ENCODE measurements around the gene CWC15.

The CWC15 gene

DNA sequence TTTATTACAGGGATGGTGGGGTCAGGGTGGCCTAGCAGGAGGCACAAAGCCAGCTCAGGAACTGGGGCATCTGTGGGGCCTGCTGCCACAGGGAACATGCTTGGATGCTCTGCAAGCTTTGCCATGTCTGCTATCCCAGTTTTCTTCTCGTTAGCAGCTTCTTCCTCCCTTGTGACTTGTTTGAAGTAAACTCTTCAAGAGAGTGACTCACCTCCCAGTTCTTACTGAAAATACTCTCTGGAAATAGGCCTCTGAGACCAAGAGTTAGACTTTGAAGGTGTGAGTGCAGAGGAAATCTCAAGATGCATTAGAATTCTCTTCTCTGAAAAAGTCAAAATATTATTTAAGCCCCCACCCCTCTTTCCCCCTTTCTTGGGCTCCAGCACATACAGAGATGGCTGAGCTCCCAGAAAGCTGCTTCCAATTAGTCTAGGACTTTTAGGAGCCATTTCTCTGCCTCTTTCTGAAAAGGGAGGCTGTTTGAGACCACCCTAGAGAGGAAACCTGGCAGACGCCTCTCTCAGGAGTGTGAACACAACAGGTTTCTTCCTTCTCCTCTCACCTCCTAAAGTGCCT lies 15.1 kb downstream of the CWC15 start:
- Histone ChIP-seq H3K4me1 (ENCODE audit: control insufficient read depth, insufficient read depth, low read length, poor library complexity, severe bottlenecking) (no peaks in the 10 kb centered on the region), H3K36me3 (ENCODE audit: control insufficient read depth, insufficient read depth, low read length) (peaks cover 29% of the 10 kb centered on the region), H3K4me3 (ENCODE audit: insufficient read depth, low read depth, low read length, poor library complexity, severe bottlenecking) (no peak overlapping the region), H3K27ac (ENCODE audit: insufficient read depth, low read length, poor library complexity, severe bottlenecking) (no peak overlapping the region), H3K27me3 (replicated peaks; ENCODE audit: control insufficient read depth, insufficient read depth, low read length, poor library complexity, severe bottlenecking) (no peaks in the 10 kb centered on the region), H3K9me3 (ENCODE audit: control insufficient read depth, low read length) (no peaks in the 10 kb centered on the region)
- no peak for DNase-seq

DNA sequence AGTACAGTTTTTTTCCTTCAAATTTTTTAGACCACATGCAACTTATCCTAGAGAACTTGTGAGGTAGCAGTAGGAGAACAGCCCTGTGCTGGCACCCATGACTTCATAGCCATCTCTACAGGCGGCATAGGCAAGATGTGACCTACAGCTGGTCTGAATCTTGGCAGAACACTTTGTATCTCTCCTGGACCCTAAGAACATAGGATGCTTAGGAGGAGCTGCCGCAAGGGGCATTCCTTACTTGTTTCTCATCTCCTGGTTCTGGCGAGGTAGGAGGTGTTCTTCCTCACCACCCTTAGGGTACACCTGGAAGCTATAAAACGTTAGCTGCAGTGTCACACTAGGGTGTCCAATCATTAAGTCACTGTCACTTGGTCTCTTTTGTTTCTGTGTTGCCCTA lies 16.4 kb downstream of the CWC15 start:
- no peak overlapping the region for H3K4me3 ChIP-seq (ENCODE audit: insufficient read depth, low read depth, low read length, poor library complexity, severe bottlenecking)
- H3K27ac ChIP-seq (ENCODE audit: insufficient read depth, low read length, poor library complexity, severe bottlenecking) = no peak overlapping the region
- no peaks in the 10 kb centered on the region for H3K9me3 ChIP-seq (ENCODE audit: control insufficient read depth, low read length)
- H3K4me1 ChIP-seq (ENCODE audit: control insufficient read depth, insufficient read depth, low read length, poor library complexity, severe bottlenecking) = no peaks in the 10 kb centered on the region
- H3K27me3 ChIP-seq (replicated peaks; ENCODE audit: control insufficient read depth, insufficient read depth, low read length, poor library complexity, severe bottlenecking) = no peaks in the 10 kb centered on the region
- no peak for DNase-seq
- H3K36me3 ChIP-seq (ENCODE audit: control insufficient read depth, insufficient read depth, low read length) = peaks cover 17% of the 10 kb centered on the region

DNA sequence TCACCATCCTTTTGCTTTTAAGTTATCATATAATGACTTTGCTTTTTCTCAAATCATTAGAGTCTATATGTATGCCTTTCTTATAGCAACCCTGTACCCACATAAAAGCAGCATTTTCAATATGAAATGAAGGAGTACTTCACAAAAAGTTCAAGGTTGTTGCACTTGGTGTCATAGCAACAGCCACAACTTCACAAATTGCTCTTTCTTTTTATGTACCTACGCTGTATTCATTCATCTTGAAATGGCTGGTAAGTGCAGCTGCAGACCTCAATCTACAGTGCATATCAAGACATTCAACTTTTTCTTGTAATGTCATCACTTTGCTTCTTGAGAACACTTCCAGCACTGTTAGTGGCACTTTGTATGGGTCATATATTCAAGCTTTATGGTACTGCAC lies 18.6 kb downstream of the CWC15 start:
- Histone ChIP-seq H3K27ac (ENCODE audit: insufficient read depth, low read length, poor library complexity, severe bottlenecking) (no peak overlapping the region), H3K4me3 (ENCODE audit: insufficient read depth, low read depth, low read length, poor library complexity, severe bottlenecking) (no peak overlapping the region), H3K36me3 (ENCODE audit: control insufficient read depth, insufficient read depth, low read length) (no peaks in the 10 kb centered on the region), H3K27me3 (replicated peaks; ENCODE audit: control insufficient read depth, insufficient read depth, low read length, poor library complexity, severe bottlenecking) (no peaks in the 10 kb centered on the region), H3K9me3 (ENCODE audit: control insufficient read depth, low read length) (no peaks in the 10 kb centered on the region), H3K4me1 (ENCODE audit: control insufficient read depth, insufficient read depth, low read length, poor library complexity, severe bottlenecking) (no peaks in the 10 kb centered on the region)
- no peak for DNase-seq

DNA sequence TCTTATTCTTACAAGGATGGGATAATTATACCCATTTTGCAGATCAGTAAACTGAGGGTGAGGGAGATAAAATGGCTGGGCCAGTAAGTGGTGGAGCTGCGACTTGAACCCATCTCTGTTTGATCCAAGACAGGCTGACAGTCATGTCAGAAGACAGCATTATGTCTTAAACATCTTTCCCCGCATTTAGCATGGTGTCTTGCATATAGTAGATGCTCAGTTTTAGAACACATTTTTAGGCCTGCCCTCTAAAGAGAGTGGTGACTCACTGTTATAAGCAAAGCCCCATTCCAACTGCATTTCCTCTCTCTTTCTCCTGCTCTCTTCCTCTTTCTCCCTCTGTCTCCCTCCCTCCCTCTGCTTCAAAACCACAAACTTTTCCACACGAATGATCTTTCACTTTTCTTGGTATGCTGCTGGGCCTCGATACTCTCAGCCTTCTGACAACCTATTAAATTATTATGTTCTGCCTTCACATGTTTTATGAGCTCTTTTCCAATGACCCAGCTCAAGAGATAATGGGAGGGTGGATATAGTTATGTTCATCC lies 25.2 kb downstream of the CWC15 start:
- Histone ChIP-seq H3K27me3 (replicated peaks; ENCODE audit: control insufficient read depth, insufficient read depth, low read length, poor library complexity, severe bottlenecking) (no peaks in the 10 kb centered on the region), H3K4me1 (ENCODE audit: control insufficient read depth, insufficient read depth, low read length, poor library complexity, severe bottlenecking) (no peaks in the 10 kb centered on the region), H3K4me3 (ENCODE audit: insufficient read depth, low read depth, low read length, poor library complexity, severe bottlenecking) (no peak overlapping the region), H3K27ac (ENCODE audit: insufficient read depth, low read length, poor library complexity, severe bottlenecking) (no peak overlapping the region), H3K36me3 (ENCODE audit: control insufficient read depth, insufficient read depth, low read length) (no peaks in the 10 kb centered on the region), H3K9me3 (ENCODE audit: control insufficient read depth, low read length) (no peaks in the 10 kb centered on the region)
- no peak for DNase-seq

DNA sequence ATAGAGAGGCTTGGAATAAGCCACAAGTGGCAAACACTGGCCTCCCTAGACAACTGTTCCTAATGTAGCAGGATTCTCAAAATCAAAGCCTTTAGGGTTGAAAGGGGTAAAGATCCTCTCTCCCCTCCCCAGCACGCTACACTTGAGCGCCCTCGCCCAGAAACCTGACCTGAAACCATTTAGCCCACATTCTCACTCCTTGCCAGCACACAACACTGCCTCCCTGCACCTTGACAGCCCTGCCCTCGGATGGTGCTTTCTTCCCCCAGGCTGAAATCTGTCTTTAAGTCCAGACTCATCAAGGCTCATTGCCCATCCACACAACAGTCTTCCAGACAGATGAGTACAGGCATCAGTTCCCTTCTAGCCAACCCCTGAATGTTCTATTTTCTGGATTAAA lies 26.5 kb downstream of the CWC15 start:
- Histone ChIP-seq H3K4me3 (ENCODE audit: insufficient read depth, low read depth, low read length, poor library complexity, severe bottlenecking) (no peak overlapping the region), H3K27ac (ENCODE audit: insufficient read depth, low read length, poor library complexity, severe bottlenecking) (no peak overlapping the region), H3K4me1 (ENCODE audit: control insufficient read depth, insufficient read depth, low read length, poor library complexity, severe bottlenecking) (no peaks in the 10 kb centered on the region), H3K36me3 (ENCODE audit: control insufficient read depth, insufficient read depth, low read length) (no peaks in the 10 kb centered on the region), H3K9me3 (ENCODE audit: control insufficient read depth, low read length) (no peaks in the 10 kb centered on the region), H3K27me3 (replicated peaks; ENCODE audit: control insufficient read depth, insufficient read depth, low read length, poor library complexity, severe bottlenecking) (no peaks in the 10 kb centered on the region)
- no peak for DNase-seq

DNA sequence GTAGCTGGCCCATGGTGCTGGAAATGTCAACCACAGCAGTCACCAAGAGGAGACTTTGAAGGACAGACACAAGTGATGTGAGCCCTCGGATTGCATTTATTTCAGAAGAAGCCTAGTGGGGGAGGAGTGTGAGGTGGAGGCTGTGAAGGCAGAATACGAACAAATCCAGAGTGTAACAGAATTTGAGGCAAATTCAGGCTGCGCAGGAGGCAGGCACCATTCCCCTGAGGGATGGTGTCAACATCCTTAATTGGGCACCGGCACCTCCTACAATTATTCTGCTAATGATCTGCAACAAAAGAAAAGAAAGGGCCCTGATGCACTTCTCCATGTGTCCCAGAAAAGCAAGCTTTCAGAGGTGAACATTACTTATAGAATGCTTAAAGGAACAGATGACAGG lies 32.2 kb downstream of the CWC15 start:
- H3K9me3 ChIP-seq (ENCODE audit: control insufficient read depth, low read length) = no peaks in the 10 kb centered on the region

DNA sequence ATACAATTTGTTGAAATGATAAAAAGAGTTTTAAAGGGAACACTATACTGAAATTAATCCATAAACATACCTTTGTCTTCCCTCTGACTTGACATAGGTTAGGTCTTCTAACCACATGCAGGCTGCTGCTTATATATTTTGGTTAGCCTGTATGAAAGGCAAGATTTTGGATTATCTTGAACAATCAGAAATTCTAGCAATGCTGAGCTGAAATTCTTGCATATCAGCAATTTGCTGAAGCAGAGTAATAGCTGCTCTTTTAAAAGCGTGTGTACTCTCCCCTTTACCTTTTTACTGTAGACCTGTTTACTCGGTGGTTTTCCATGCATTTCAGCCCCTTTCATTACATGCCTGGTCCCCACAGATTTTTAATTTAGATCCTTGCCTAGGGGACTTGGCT lies 34.0 kb downstream of the CWC15 start:
- Histone ChIP-seq H3K36me3 (ENCODE audit: control insufficient read depth, insufficient read depth, low read length) (no peaks in the 10 kb centered on the region), H3K27me3 (replicated peaks; ENCODE audit: control insufficient read depth, insufficient read depth, low read length, poor library complexity, severe bottlenecking) (no peaks in the 10 kb centered on the region), H3K9me3 (ENCODE audit: control insufficient read depth, low read length) (no peaks in the 10 kb centered on the region), H3K27ac (ENCODE audit: insufficient read depth, low read length, poor library complexity, severe bottlenecking) (no peak overlapping the region), H3K4me1 (ENCODE audit: control insufficient read depth, insufficient read depth, low read length, poor library complexity, severe bottlenecking) (peaks cover 5% of the 10 kb centered on the region), H3K4me3 (ENCODE audit: insufficient read depth, low read depth, low read length, poor library complexity, severe bottlenecking) (no peak overlapping the region)
- no peak for DNase-seq

More for the DNA sequence above, 32.2 kb downstream of the CWC15 start:
- Histone ChIP-seq H3K4me3 (ENCODE audit: insufficient read depth, low read depth, low read length, poor library complexity, severe bottlenecking) (no peak overlapping the region), H3K27ac (ENCODE audit: insufficient read depth, low read length, poor library complexity, severe bottlenecking) (no peak overlapping the region), H3K36me3 (ENCODE audit: control insufficient read depth, insufficient read depth, low read length) (no peaks in the 10 kb centered on the region), H3K27me3 (replicated peaks; ENCODE audit: control insufficient read depth, insufficient read depth, low read length, poor library complexity, severe bottlenecking) (no peaks in the 10 kb centered on the region), H3K4me1 (ENCODE audit: control insufficient read depth, insufficient read depth, low read length, poor library complexity, severe bottlenecking) (no peaks in the 10 kb centered on the region)
- DNase-seq = no peak

DNA sequence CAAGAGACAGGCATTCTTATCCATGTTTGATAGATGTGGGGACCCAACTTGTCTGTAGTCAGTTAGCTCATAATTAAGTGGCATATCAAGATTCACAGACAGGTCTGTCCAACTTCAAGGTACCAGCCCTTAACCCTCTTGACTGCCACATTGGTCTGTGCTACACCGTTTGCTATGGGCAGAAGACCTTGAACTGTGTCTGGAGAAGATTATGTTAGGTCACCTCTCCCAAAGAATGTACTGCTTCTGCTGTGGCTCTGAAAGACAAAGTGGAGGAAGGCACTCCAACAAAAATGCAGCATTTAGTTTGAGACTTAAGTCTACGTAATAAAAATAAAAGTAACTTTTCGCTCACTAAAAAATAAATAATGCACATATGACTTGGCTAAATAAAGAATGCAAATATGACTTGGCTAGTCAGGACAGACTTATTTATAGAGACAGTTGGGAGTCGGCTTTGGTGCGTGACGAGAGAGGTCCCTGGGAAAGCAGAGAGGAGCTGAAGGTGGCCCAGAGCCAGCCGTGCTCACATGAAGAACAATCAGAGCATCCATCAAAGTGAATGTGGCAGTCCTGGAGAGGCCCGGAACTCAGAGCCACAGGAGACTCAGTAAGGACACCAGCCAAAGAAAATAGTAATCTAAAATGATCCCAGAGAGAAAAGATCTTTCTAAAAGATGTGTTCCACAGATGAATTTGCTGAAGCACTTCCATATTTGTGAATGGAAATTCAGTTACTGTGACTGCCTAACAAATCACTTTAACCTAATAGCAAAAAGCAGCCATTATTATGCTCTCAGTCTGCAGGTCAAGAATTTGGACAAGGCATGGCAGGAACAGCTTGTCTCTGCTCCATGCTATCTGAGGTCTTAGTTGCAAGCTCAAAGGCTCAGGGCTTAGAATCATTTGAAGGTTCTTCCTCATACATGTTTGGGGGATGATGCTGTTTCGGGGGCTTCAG lies 35.0 kb downstream of the CWC15 start:
- H3K27ac ChIP-seq (ENCODE audit: insufficient read depth, low read length, poor library complexity, severe bottlenecking) = no peak overlapping the region
- H3K36me3 ChIP-seq (ENCODE audit: control insufficient read depth, insufficient read depth, low read length) = no peaks in the 10 kb centered on the region
- no peak overlapping the region for H3K4me3 ChIP-seq (ENCODE audit: insufficient read depth, low read depth, low read length, poor library complexity, severe bottlenecking)
- no peaks in the 10 kb centered on the region for H3K9me3 ChIP-seq (ENCODE audit: control insufficient read depth, low read length)
- H3K4me1 ChIP-seq (ENCODE audit: control insufficient read depth, insufficient read depth, low read length, poor library complexity, severe bottlenecking) = peaks cover 13% of the 10 kb centered on the region
- H3K27me3 ChIP-seq (replicated peaks; ENCODE audit: control insufficient read depth, insufficient read depth, low read length, poor library complexity, severe bottlenecking) = no peaks in the 10 kb centered on the region
- no peak for DNase-seq

DNA sequence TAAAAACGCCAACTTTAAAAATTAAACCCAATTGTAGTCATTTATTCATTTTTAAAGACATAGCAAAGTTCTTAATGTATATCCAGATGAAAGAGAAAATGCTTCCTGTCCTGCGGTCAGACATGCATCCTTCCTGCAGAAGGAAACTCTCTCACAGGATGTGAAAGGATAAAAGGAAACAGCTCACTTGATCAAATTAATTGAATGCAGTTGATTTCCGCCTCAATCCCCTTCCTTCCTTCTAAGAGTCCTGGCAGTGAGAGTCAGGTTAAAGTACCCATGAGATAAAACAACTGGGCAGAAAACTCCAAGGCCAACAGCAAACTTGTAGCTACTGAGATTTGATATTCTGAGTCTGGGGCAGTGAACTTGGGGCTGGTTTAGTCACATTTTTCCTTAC lies 38.5 kb downstream of the CWC15 start:
- DNase-seq = no peak
- no peaks in the 10 kb centered on the region for H3K36me3 ChIP-seq (ENCODE audit: control insufficient read depth, insufficient read depth, low read length)
- no peak overlapping the region for H3K4me3 ChIP-seq (ENCODE audit: insufficient read depth, low read depth, low read length, poor library complexity, severe bottlenecking)
- H3K9me3 ChIP-seq (ENCODE audit: control insufficient read depth, low read length) = no peaks in the 10 kb centered on the region
- H3K4me1 ChIP-seq (ENCODE audit: control insufficient read depth, insufficient read depth, low read length, poor library complexity, severe bottlenecking) = peaks cover 16% of the 10 kb centered on the region
- no peak overlapping the region for H3K27ac ChIP-seq (ENCODE audit: insufficient read depth, low read length, poor library complexity, severe bottlenecking)
- no peaks in the 10 kb centered on the region for H3K27me3 ChIP-seq (replicated peaks; ENCODE audit: control insufficient read depth, insufficient read depth, low read length, poor library complexity, severe bottlenecking)

DNA sequence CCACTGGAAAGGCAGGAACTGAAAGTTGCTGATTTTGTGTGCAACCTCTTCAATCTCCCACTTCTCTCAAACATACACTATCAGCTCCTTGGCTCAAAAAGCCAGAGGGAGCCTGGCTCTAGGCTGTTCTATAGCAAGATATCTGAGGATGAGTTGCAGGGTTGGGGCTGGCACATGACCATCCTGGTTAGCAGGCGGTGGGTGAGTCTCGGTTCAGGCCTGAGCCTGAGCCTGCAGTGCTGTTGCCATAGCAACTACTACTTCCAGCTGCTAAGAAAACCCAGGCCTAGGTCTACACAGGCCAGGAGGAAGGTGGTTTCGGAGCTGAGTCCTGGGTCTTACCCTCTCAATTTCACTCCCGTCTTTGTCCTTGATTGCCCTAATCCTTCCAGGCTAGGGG lies 39.0 kb downstream of the CWC15 start:
- H3K36me3 ChIP-seq (ENCODE audit: control insufficient read depth, insufficient read depth, low read length) = no peaks in the 10 kb centered on the region
- no peaks in the 10 kb centered on the region for H3K27me3 ChIP-seq (replicated peaks; ENCODE audit: control insufficient read depth, insufficient read depth, low read length, poor library complexity, severe bottlenecking)
- DNase-seq = no peak
- peaks cover 16% of the 10 kb centered on the region for H3K4me1 ChIP-seq (ENCODE audit: control insufficient read depth, insufficient read depth, low read length, poor library complexity, severe bottlenecking)
- no peaks in the 10 kb centered on the region for H3K9me3 ChIP-seq (ENCODE audit: control insufficient read depth, low read length)
- no peak overlapping the region for H3K4me3 ChIP-seq (ENCODE audit: insufficient read depth, low read depth, low read length, poor library complexity, severe bottlenecking)
- no peak overlapping the region for H3K27ac ChIP-seq (ENCODE audit: insufficient read depth, low read length, poor library complexity, severe bottlenecking)
